ENCODE measurements around the gene CBLB. TPM values are rescaled to one million over a fixed set of nuclear protein-coding genes. Genes with fewer than 3 reads are reported as not detected.

The CBLB gene
- total RNA-seq, 1 donor from 2014 or later: 57.0 TPM

- no peaks in the 10 kb centered on the region for H3K27me3 Mint-ChIP-seq
These were observed 63.4 kb downstream of the CBLB start for GRCh38 chr3:105805404-105805803.

DNA sequence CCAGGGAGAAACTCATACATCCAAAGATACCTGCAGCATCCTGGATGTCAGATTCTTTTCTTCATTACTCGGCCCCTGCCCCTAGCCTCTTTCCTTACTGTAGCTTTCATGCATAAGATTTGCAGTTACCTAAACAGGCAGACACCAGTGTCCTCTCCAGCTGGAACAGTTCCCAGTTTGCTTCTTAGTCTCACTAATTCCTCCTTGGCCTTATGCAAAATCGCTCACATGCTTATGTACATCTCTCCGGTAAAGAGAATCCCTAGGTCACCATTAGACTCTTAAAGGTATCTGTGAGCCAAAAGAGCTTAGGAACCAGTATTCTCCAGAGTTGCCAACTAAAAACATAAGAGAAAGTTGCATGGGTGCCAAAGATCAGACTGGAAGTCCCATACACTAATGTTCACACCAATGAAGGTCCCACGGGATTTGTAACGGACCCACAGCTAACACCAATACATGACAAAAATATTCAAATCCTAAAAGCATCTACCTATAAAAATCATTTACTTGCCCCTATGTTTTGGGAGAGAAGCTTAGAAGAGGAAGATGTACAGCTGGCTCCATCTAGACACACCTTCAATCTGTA, 66.6 kb downstream of the CBLB start:
- TF ChIP-seq, protein P1, sequence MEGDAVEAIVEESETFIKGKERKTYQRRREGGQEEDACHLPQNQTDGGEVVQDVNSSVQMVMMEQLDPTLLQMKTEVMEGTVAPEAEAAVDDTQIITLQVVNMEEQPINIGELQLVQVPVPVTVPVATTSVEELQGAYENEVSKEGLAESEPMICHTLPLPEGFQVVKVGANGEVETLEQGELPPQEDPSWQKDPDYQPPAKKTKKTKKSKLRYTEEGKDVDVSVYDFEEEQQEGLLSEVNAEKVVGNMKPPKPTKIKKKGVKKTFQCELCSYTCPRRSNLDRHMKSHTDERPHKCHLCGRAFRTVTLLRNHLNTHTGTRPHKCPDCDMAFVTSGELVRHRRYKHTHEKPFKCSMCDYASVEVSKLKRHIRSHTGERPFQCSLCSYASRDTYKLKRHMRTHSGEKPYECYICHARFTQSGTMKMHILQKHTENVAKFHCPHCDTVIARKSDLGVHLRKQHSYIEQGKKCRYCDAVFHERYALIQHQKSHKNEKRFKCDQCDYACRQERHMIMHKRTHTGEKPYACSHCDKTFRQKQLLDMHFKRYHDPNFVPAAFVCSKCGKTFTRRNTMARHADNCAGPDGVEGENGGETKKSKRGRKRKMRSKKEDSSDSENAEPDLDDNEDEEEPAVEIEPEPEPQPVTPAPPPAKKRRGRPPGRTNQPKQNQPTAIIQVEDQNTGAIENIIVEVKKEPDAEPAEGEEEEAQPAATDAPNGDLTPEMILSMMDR (conservative IDR thresholded peaks at IDR 0.05): no peak
- Mint-ChIP-seq H3K36me3 (peaks cover 21% of the 10 kb centered on the region), H3K4me1 (ENCODE audit: unreplicated experiment) (peaks cover 21% of the 10 kb centered on the region), H3K4me3 (no peak overlapping the region), H3K9me3 (no peaks in the 10 kb centered on the region), H3K27ac (no peak overlapping the region), H3K27me3 (no peaks in the 10 kb centered on the region)
- no peak for DNase-seq (ENCODE audit: extremely low spot score, unreplicated experiment)

More at GRCh38 chr3:105805404-105805803, 63.4 kb downstream of the CBLB start:
- peaks cover 18% of the 10 kb centered on the region for H3K36me3 Mint-ChIP-seq
- no peak overlapping the region for H3K27ac Mint-ChIP-seq
- no peak for DNase-seq (ENCODE audit: extremely low spot score, unreplicated experiment)
- no peaks in the 10 kb centered on the region for H3K9me3 Mint-ChIP-seq
- H3K4me1 Mint-ChIP-seq (ENCODE audit: unreplicated experiment): peaks cover 20% of the 10 kb centered on the region
- TF ChIP-seq, protein P1 (conservative IDR thresholded peaks at IDR 0.05): no peak
- H3K4me3 Mint-ChIP-seq: no peak overlapping the region

DNA sequence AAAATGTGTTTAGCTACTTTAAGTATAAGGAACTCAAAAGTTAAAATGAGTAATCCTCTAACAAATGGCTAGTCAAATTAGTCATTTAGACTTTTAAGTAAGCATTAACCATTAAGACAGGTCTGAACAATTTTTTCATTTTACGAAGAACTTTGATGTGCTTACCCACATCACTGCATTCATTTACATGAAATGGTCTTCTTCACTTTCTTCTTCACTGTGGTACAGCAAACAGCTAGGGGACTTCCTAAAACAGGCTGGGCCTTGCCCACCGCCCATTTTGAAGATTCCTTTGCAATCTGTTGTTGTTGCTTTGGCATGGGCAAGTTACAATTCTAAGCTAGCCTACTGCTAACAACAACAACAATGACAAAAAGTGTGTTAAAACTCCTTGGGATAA, 67.4 kb downstream of the CBLB start:
- TF ChIP-seq, protein P1 (conservative IDR thresholded peaks at IDR 0.05): no peak
- no peak for DNase-seq (ENCODE audit: extremely low spot score, unreplicated experiment)
- Mint-ChIP-seq H3K27ac (no peak overlapping the region), H3K4me3 (no peak overlapping the region), H3K9me3 (peaks cover 4% of the 10 kb centered on the region), H3K4me1 (ENCODE audit: unreplicated experiment) (peaks cover 21% of the 10 kb centered on the region), H3K36me3 (peaks cover 28% of the 10 kb centered on the region), H3K27me3 (no peaks in the 10 kb centered on the region)

DNA sequence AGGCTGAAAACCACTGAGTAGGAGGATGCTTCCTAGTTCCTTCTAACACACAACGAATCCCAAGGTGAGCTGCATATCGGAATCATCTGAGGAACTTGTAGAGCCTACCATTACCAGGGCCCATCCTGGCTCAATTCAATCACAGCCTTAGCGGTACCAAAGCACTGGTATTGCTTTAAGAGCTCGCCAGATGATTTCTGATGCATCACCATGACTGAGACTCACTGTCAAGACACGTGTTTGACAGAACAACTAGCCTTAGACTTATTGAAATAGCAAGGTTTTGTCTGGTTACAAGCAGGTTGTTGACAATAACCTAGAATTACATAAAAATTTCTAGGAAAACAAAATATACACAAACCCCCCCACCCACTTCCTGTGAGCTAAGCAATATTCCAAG, 68.5 kb downstream of the CBLB start:
- DNase-seq (ENCODE audit: extremely low spot score, unreplicated experiment): no peak
- H3K36me3 Mint-ChIP-seq: peaks cover 28% of the 10 kb centered on the region
- H3K4me1 Mint-ChIP-seq (ENCODE audit: unreplicated experiment): peaks cover 21% of the 10 kb centered on the region
- no peak overlapping the region for H3K27ac Mint-ChIP-seq
- TF ChIP-seq, protein P1 (conservative IDR thresholded peaks at IDR 0.05): no peak
- H3K9me3 Mint-ChIP-seq: peaks cover 9% of the 10 kb centered on the region
- H3K4me3 Mint-ChIP-seq: no peak overlapping the region
- H3K27me3 Mint-ChIP-seq: no peaks in the 10 kb centered on the region

DNA sequence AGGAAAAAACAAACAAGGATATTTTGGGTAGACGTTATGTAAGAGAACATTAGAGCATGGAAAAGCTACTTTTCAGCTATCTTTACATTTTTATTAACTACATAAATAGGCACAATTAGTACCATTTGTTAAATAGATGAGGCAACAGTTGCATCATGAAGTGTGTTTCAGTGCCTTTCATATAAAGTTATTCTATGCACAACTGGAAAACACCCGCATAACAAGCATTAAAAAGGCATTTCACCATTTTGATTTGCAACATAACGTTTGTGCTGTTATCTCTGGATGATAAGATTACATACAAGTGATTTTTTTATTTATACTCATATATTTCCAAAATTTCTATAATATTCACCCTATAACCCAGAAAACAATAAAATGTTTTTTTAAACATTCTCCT, 69.5 kb downstream of the CBLB start:
- DNase-seq (ENCODE audit: extremely low spot score, unreplicated experiment): no peak
- TF ChIP-seq, protein P1 (conservative IDR thresholded peaks at IDR 0.05): no peak
- Mint-ChIP-seq H3K4me3 (no peak overlapping the region), H3K27ac (no peak overlapping the region), H3K4me1 (ENCODE audit: unreplicated experiment) (peaks cover 21% of the 10 kb centered on the region), H3K27me3 (no peaks in the 10 kb centered on the region), H3K36me3 (peaks cover 22% of the 10 kb centered on the region), H3K9me3 (peaks cover 9% of the 10 kb centered on the region)
